ENCODE data around the gene CNOT4. TPM values are rescaled to one million over a fixed set of nuclear protein-coding genes. Genes with fewer than 3 reads are reported as not detected.
A peak's percentile ranks its signal among the peaks of the same experiment; 100 is the strongest.
"Not testable (repeated sequence)": the region's sequence is repeated elsewhere in the genome, so short reads cannot be mapped to it uniquely, and the experiment has no call there.

Gene CNOT4
- total RNA-seq, 1 donor from 2014 or later, result 25.8 TPM

GRCh38 chr7:135499818-135500217 lies 10.1 kb downstream of the CNOT4 start:
- TF ChIP-seq CTCF (IDR thresholded peaks at IDR 0.05), result no peak
- ATAC-seq, result no peak
- H3K4me3 ChIP-seq, result no peak overlapping the region
- intact Hi-C loops (cut with DNase I), result no loop called here
- H3K4me1 ChIP-seq, result peaks cover 7% of the 10 kb centered on the region
- H3K9me3 ChIP-seq, result no peaks in the 10 kb centered on the region
- no peak for DNase-seq
- H3K36me3 ChIP-seq, result no peaks in the 10 kb centered on the region
- no peaks in the 10 kb centered on the region for H3K27me3 ChIP-seq
- H3K27ac ChIP-seq, result no peak overlapping the region

- H3K9me3 ChIP-seq; H3K27me3 ChIP-seq; DNase-seq; H3K36me3 ChIP-seq; intact Hi-C loops (cut with DNase I); H3K4me3 ChIP-seq; H3K27ac ChIP-seq; ATAC-seq: not testable (repeated sequence)
- H3K4me1 ChIP-seq, result peaks cover 18% of the 10 kb centered on the region
These were observed 12.7 kb downstream of the CNOT4 start for GRCh38 chr7:135497161-135497560.

GRCh38 chr7:135493362-135493761 lies 16.5 kb downstream of the CNOT4 start:
- no peak overlapping the region for H3K27ac ChIP-seq
- H3K9me3 ChIP-seq, result no peaks in the 10 kb centered on the region
- peaks cover 11% of the 10 kb centered on the region for H3K4me1 ChIP-seq
- no peak overlapping the region for H3K4me3 ChIP-seq
- TF ChIP-seq CTCF (IDR thresholded peaks at IDR 0.05), result no peak
- no peaks in the 10 kb centered on the region for H3K27me3 ChIP-seq
- intact Hi-C loops (cut with DNase I), result no loop called here
- DNase-seq (no peak), ATAC-seq (peak; percentile 23)
- no peaks in the 10 kb centered on the region for H3K36me3 ChIP-seq

- H3K27me3 ChIP-seq, result no peaks in the 10 kb centered on the region
- TF ChIP-seq CTCF (IDR thresholded peaks at IDR 0.05), result no peak
- H3K4me3 ChIP-seq, result no peak overlapping the region
- ATAC-seq (no peak), DNase-seq (no peak)
- H3K27ac ChIP-seq, result no peak overlapping the region
- peaks cover 11% of the 10 kb centered on the region for H3K4me1 ChIP-seq
- no peaks in the 10 kb centered on the region for H3K9me3 ChIP-seq
- H3K36me3 ChIP-seq, result no peaks in the 10 kb centered on the region
- intact Hi-C loops (cut with DNase I), result no loop called here
These were observed 17.8 kb downstream of the CNOT4 start for GRCh38 chr7:135492151-135492550.

- Histone ChIP-seq H3K27ac (no peak overlapping the region), H3K36me3 (no peaks in the 10 kb centered on the region), H3K27me3 (no peaks in the 10 kb centered on the region), H3K4me3 (no peak overlapping the region), H3K9me3 (no peaks in the 10 kb centered on the region), H3K4me1 (peaks cover 11% of the 10 kb centered on the region)
- DNase-seq (no peak), ATAC-seq (no peak)
- TF ChIP-seq CTCF (IDR thresholded peaks at IDR 0.05), result no peak
- intact Hi-C loops (cut with DNase I), result no loop called here
These were observed 19.1 kb downstream of the CNOT4 start for GRCh38 chr7:135490783-135491182.

- TF ChIP-seq CTCF (IDR thresholded peaks at IDR 0.05), result no peak
These were observed 20.1 kb downstream of the CNOT4 start for GRCh38 chr7:135489791-135490190.

More at GRCh38 chr7:135489791-135490190, 20.1 kb downstream of the CNOT4 start:
- DNase-seq (no peak), ATAC-seq (no peak)
- Histone ChIP-seq H3K36me3 (no peaks in the 10 kb centered on the region), H3K4me3 (no peak overlapping the region), H3K4me1 (peaks cover 11% of the 10 kb centered on the region), H3K9me3 (no peaks in the 10 kb centered on the region), H3K27me3 (no peaks in the 10 kb centered on the region), H3K27ac (no peak overlapping the region)
- intact Hi-C loops (cut with DNase I), result no loop called here

Measured in upper lobe of right lung (tissue), 1 donor.